ENCODE measurements around the gene IMMT.

DNA sequence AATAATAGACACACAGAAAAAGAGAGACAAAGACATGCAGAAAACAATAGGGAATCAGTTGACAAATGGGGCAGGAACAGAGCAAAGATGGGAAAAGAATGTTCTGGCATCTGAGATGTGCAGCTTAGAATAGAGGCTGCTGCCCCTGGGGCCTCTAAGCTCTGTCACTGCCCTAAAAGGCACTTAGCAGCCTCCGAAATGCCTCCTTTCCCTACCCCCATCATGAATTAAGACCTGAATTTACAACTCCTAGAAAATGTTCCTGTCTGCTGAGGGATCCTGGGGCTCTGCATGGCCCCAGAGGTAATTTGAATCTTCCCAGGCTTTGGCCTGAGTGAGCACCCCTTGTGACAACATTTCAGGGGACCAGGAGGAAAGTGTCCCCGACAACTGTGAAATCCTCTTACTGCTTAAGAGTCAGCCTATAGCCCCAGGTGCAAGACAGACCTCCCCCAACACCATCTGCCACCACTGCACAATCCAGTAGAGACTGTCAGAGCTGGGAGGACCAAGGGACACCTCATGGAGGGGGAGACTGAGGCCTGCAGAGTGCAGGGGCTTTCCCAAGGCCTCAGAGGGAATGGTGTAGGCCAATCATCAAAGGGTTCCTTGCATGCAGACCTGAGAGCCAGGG lies 28.8 kb upstream of the IMMT start:
- no peak for TF ChIP-seq CREB1 (CRISPR knock-in tag; IDR thresholded peaks at IDR 0.05; ENCODE audit: low read depth)
- TF ChIP-seq, protein P1, sequence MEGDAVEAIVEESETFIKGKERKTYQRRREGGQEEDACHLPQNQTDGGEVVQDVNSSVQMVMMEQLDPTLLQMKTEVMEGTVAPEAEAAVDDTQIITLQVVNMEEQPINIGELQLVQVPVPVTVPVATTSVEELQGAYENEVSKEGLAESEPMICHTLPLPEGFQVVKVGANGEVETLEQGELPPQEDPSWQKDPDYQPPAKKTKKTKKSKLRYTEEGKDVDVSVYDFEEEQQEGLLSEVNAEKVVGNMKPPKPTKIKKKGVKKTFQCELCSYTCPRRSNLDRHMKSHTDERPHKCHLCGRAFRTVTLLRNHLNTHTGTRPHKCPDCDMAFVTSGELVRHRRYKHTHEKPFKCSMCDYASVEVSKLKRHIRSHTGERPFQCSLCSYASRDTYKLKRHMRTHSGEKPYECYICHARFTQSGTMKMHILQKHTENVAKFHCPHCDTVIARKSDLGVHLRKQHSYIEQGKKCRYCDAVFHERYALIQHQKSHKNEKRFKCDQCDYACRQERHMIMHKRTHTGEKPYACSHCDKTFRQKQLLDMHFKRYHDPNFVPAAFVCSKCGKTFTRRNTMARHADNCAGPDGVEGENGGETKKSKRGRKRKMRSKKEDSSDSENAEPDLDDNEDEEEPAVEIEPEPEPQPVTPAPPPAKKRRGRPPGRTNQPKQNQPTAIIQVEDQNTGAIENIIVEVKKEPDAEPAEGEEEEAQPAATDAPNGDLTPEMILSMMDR (conservative IDR thresholded peaks at IDR 0.05; ENCODE audit: low read depth in 2 of 2) = no peak
- no peak for TF ChIP-seq POLR2AphosphoS5 (IDR thresholded peaks at IDR 0.05; ENCODE audit: low read depth)
- TF ChIP-seq EZH2 (IDR thresholded peaks at IDR 0.05; ENCODE audit: low read depth, unreplicated experiment) = no peak
- TF ChIP-seq EZH2phosphoT487 (IDR thresholded peaks at IDR 0.05; ENCODE audit: unreplicated experiment) = no peak
